GM12878 (cell line): ENCODE results near the gene CEP78. TPM values are rescaled to one million over a fixed set of nuclear protein-coding genes. Genes with fewer than 3 reads are reported as not detected.

Experiments used
- ATAC-seq: fragments of 200-7000 bp; cut with Tn5 transposase; 3 replicates; pipeline ENCODE4 v1.9.1; 2020; ENCODE audit warnings: mild to moderate bottlenecking, moderate library complexity
- BruUV-seq: library from RNA; stranded (reverse); fragments of 400-500 nt; replicated peaks from 2 replicates; lab custom pipeline; 2021; lab: Mats Ljungman, UMichigan
- CTCF ChIA-PET: fragments of 300-600 bp; sonication (Branson Sonifier 250); formaldehyde crosslinking; extraction: SDS; loops from one replicate; lab custom pipeline; 2021; ENCODE audit warnings: inconsistent platforms; lab: Yijun Ruan, JAX
- POLR2A ChIA-PET: fragments of 350-600 bp; formaldehyde crosslinking; extraction: SDS; loops from one replicate; lab custom pipeline; 2021; ENCODE audit warnings: inconsistent platforms; lab: Charles Lee
- RAD21 ChIA-PET: fragments of 300-600 bp; sonication (Branson Sonifier 250); formaldehyde crosslinking; loops from one replicate; lab custom pipeline; 2023; ENCODE audit warnings: antibody characterized with exemption; ENCODE audit not compliant: unreplicated experiment; lab: Charles Lee
- SMC1A ChIA-PET: fragments of 300-600 bp; sonication (Branson Sonifier 250); formaldehyde crosslinking; loops from one replicate; lab custom pipeline; 2023; ENCODE audit not compliant: unreplicated experiment, uncharacterized antibody; lab: Charles Lee
- DNase-seq: peaks from one replicate; pipeline ENCODE4 v3.0.0-alpha.2; 2011; ENCODE audit warnings: low read depth, low spot score
- FAIRE-seq: peaks from 3 replicates; lab custom pipeline; 2011; peaks lifted over from hg19 to GRCh38; lab: Jason Lieb, UNC
- H2AFZ ChIP-seq: 2 replicates; pipeline ENCODE4 v1.6.0; 2011; ENCODE audit warnings: low read depth, low read length, control low read depth; ENCODE audit not compliant: control insufficient read depth
- H3K27ac ChIP-seq: 2 replicates; pipeline ENCODE4 v1.5.1; 2011; ENCODE audit warnings: control low read depth; ENCODE audit not compliant: control insufficient read depth, insufficient read depth
- H3K27me3 ChIP-seq, 2 experiments: replicated peaks in 1 of 2; 2 replicates each; pipeline versions ENCODE4 v1.6.0 to v1.6.1; 2011; ENCODE audit warnings: low read length in 1 of 2; ENCODE audit not compliant: control insufficient read depth in 2 of 2, insufficient read depth in 2 of 2
- H3K36me3 ChIP-seq, 2 experiments: 2 replicates each; pipeline ENCODE4 v1.5.1; 2011; ENCODE audit warnings: low read length in 1 of 2; ENCODE audit not compliant: control insufficient read depth in 2 of 2, insufficient read depth in 2 of 2
- H3K4me1 ChIP-seq: 2 replicates; pipeline ENCODE4 v1.6.1; 2011; ENCODE audit warnings: mild to moderate bottlenecking, low read length, moderate library complexity, mixed read lengths; ENCODE audit not compliant: control insufficient read depth, insufficient read depth
- H3K4me2 ChIP-seq: 2 replicates; pipeline ENCODE4 v1.6.0; 2011; ENCODE audit warnings: control low read depth; ENCODE audit not compliant: control insufficient read depth, insufficient read depth
- H3K4me3 ChIP-seq: fragments of 200-600 bp; sonication (generic); 2 replicates; pipeline ENCODE4 v1.5.1; 2016
- H3K79me2 ChIP-seq: 2 replicates; pipeline ENCODE4 v1.6.0; 2011; ENCODE audit warnings: low read length; ENCODE audit not compliant: control insufficient read depth, insufficient read depth
- H3K9ac ChIP-seq: 2 replicates; pipeline ENCODE4 v1.8.0; 2011; ENCODE audit warnings: low read length, control low read depth, mixed read lengths; ENCODE audit not compliant: control insufficient read depth, insufficient read depth
- H3K9me3 ChIP-seq: replicated peaks from 3 replicates; pipeline ENCODE4 v1.5.1; 2011; ENCODE audit warnings: mild to moderate bottlenecking, low read length; ENCODE audit not compliant: control insufficient read depth, insufficient read depth
- H4K20me1 ChIP-seq: 2 replicates; pipeline ENCODE4 v1.6.0; 2011; ENCODE audit not compliant: control insufficient read depth, insufficient read depth
- CBX5 ChIP-seq: sonication (generic); IDR thresholded peaks from 2 replicates; pipeline ENCODE4 v1.6.1; 2016; ENCODE audit warnings: low read depth, moderate library complexity, mild to moderate bottlenecking, inconsistent platforms
- EZH2 ChIP-seq: IDR thresholded peaks from 2 replicates; pipeline ENCODE4 v1.6.1; 2012; ENCODE audit warnings: low read depth, mild to moderate bottlenecking, control low read depth, inconsistent platforms, low read length, borderline replicate concordance; ENCODE audit not compliant: control insufficient read depth
- HDGF ChIP-seq: fragments of 450-650 bp; IDR thresholded peaks from 2 replicates; pipeline ENCODE4 v1.6.1; 2016; ENCODE audit warnings: antibody characterized with exemption
- IKZF1 ChIP-seq: fragments of 450-650 bp; conservative IDR thresholded peaks from 2 replicates; pipeline ENCODE4 v1.6.1; 2017; ENCODE audit warnings: antibody characterized with exemption, mild to moderate bottlenecking
- IRF4 ChIP-seq: IDR thresholded peaks from 2 replicates; pipeline ENCODE4 v1.6.1; 2011; ENCODE audit warnings: low read depth, low read length
- JUND ChIP-seq: IDR thresholded peaks from 2 replicates; pipeline ENCODE4 v1.6.1; 2012; ENCODE audit warnings: low read depth, mild to moderate bottlenecking, low read length, improper control_type of control experiment, moderate library complexity
- KLF5 ChIP-seq: fragments of 450-650 bp; IDR thresholded peaks from 2 replicates; pipeline ENCODE4 v1.6.1; 2014; ENCODE audit warnings: mild to moderate bottlenecking; ENCODE audit not compliant: partially characterized antibody
- LARP7 ChIP-seq: fragments of 450-650 bp; IDR thresholded peaks from 2 replicates; pipeline ENCODE4 v1.6.1; 2017; ENCODE audit warnings: mild to moderate bottlenecking
- NFXL1 ChIP-seq: fragments of 450-650 bp; IDR thresholded peaks from 2 replicates; pipeline ENCODE4 v1.6.1; 2017; ENCODE audit warnings: antibody characterized with exemption, mild to moderate bottlenecking, borderline replicate concordance
- RUNX3 ChIP-seq: IDR thresholded peaks from 2 replicates; pipeline ENCODE4 v1.6.1; 2012; ENCODE audit warnings: low read length, inconsistent platforms
- SRF ChIP-seq, 2 experiments: IDR thresholded peaks; 2 replicates each; pipeline ENCODE4 v1.6.1; 2011; ENCODE audit warnings: low read depth in 2 of 2, low read length in 2 of 2, mild to moderate bottlenecking in 1 of 2, moderate library complexity in 1 of 2
- ZNF622 ChIP-seq: fragments of 450-650 bp; IDR thresholded peaks from 2 replicates; pipeline ENCODE4 v1.6.1; 2017; ENCODE audit warnings: mild to moderate bottlenecking, inconsistent platforms
- WGBS: methylation state at CpG from one replicate; pipeline ENCODE4 v1.1.6; 2016; ENCODE audit warnings: low lambda C conversion rate; ENCODE audit not compliant: insufficient replicate concordance, insufficient coverage; ENCODE audit errors: missing lambda C conversion rate; 5-methylcytosine and 5-hydroxymethylcytosine counted together
- in situ Hi-C: fragments of 300-500 bp; cut with MboI; formaldehyde crosslinking; loops from 9 replicates; pipeline ENCODE4 v1.14.3; 2018; ENCODE audit warnings: mixed read lengths
- intact Hi-C: fragments of 100-400 bp; cut with micrococcal nuclease; formaldehyde crosslinking; loops from one replicate; pipeline ENCODE4 v1.14.2; 2022; ENCODE audit not compliant: unreplicated experiment
- polyA plus RNA-seq, 11 experiments: library from polyadenylated mRNA; depleted of rRNA in 4 of 11; unstranded in 6 of 11; stranded (reverse) in 5 of 11; fragments of >200 nt; fragmentation: Nextera tagmentation in 4 of 11; fragmentation: Illumina TruSeq in 1 of 11; extraction: Ambion mirVana in 4 of 11; extraction: Trizol in 1 of 11; gene quantifications; 1 replicate in 1 of 11; 2 replicates in 10 of 11; pipeline versions ENCODE4 v1.2.1 to v1.2.3, GENCODE V29; 2011 to 2016; ENCODE audit warnings: inconsistent platforms in 2 of 11, missing spikeins in 2 of 11, low read depth in 1 of 11
- total RNA-seq, 4 experiments: library from RNA; depleted of rRNA in 3 of 4; stranded (reverse); fragments of >200 nt in 3 of 4; fragmentation: Illumina TruSeq in 1 of 4; extraction: Trizol in 1 of 4; gene quantifications; 2 replicates each; pipeline versions ENCODE4 v1.2.1 to v1.2.3, GENCODE V29; 2013 to 2021
- TF ChIP-seq, protein P1 (sequence below): fragments of 450-650 bp; IDR thresholded peaks from 2 replicates; pipeline ENCODE4 v1.6.1; 2018; ENCODE audit warnings: mild to moderate bottlenecking, low read depth, moderate library complexity; ENCODE audit not compliant: partially characterized antibody

CEP78 gene
- total and polyA plus RNA-seq, 10 of the 15 experiments (the other 5 are each of a cell fraction or from before 2014, with no cell fraction given), result 4.1 to 44.9 (median 27.9) TPM

DNA sequence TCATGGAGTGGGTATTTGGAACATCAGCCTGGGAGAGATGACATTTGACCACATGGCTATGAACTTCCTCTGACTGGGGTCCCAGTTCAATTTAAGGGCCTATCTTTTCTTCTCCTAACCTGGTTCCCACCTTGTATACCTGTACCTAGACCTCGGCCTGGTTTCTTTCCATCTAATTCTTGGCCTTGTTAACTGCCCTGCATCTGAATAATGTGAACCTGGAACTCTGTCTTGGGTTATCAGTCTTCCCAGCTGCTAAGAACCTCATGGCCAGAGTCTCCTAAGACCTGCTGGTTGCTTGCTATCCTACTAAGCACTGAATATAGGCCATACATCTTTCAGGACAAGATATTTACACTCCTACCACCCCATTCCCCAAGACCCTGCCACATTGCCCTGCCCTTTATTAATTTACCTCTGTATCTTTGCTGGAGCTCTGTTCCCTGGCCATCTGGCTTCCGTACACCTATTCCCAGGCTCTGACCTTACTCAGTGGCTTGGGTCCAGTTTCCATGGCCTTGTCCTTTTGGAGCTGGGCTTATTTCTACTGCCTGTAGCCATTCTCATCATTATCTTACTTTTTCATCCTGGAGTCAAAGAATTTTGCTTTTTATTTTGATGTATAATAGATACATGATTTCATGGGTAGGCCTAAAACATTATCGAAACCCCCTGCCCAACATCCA, 67.6 kb downstream of the CEP78 start:
- WGBS, result 91% methylated on average over 3 of the region's 3 CpGs
- ChIA-PET POLR2A (interaction anchor here (0.7 kb wide), 1 partner anchor 24 kb away, joined by 3 read pairs; no protein-coding TSS in a partner anchor), CTCF (interaction anchor here (0.5 to 0.9 kb wide), 2 partner anchors 11 to 25 kb away, joined by 3 to 4 read pairs; no protein-coding TSS in a partner anchor)

DNA sequence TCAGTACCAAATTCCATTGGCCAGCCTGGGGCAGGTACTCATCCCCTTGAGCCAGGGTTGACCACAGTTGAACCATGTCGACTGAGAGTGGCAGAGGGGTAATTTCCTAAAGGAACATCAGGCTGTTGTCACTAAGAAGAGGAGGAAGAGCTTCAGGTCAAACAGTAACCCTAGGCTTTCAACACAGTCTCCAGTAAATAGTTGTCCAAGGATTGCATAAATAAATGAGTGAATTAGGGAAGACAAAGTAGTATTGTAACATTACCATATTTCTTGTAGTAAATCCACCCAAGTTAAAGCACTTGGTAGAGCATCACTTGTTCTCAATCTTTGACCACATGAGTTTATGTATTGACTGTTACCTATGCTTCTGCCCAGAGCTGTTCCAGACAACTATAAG, 68.5 kb downstream of the CEP78 start:
- Histone ChIP-seq H3K36me3 (peaks cover 3 to 5% of the 10 kb centered on the region in 2 experiments; a peak in 3 of 4 replicates), H4K20me1 (no peaks in the 10 kb centered on the region), H3K4me1 (no peaks in the 10 kb centered on the region), H3K27ac (no peak overlapping the region), H3K79me2 (no peaks in the 10 kb centered on the region), H3K27me3 (no peaks in the 10 kb centered on the region), H3K9ac (no peak overlapping the region), H2AFZ (no peak overlapping the region), H3K4me2 (no peak overlapping the region), H3K4me3 (no peak overlapping the region), H3K9me3 (no peaks in the 10 kb centered on the region)
- in situ Hi-C loops (no loop called here), intact Hi-C loops (no loop called here)
- DNase-seq (no peak), ATAC-seq (no peak), FAIRE-seq (no peak)
- CTCF ChIA-PET, result no interaction called here
- WGBS, result 88% methylated on average over 1 of the region's 1 CpG
- SMC1A ChIA-PET, result interaction anchor here (0.6 kb wide), 2 partner anchors 12 to 26 kb away, joined by 3 read pairs; no protein-coding TSS in a partner anchor
- POLR2A ChIA-PET, result interaction anchor here (0.7 kb wide), 1 partner anchor 23 kb away, joined by 3 read pairs; no protein-coding TSS in a partner anchor
- RAD21 ChIA-PET, result no interaction called here
- no TSS peak for BruUV-seq
- TF ChIP-seq IRF4 (no peak), ZNF622 (no peak), HDGF (no peak), EZH2 (no peak), JUND (no peak), SRF (IDR thresholded peaks at IDR 0.05; ENCODE audit: low read depth in 2 of 2, low read length in 2 of 2) (no peak), LARP7 (no peak), KLF5 (no peak), RUNX3 (no peak)
- TF ChIP-seq, protein P1, sequence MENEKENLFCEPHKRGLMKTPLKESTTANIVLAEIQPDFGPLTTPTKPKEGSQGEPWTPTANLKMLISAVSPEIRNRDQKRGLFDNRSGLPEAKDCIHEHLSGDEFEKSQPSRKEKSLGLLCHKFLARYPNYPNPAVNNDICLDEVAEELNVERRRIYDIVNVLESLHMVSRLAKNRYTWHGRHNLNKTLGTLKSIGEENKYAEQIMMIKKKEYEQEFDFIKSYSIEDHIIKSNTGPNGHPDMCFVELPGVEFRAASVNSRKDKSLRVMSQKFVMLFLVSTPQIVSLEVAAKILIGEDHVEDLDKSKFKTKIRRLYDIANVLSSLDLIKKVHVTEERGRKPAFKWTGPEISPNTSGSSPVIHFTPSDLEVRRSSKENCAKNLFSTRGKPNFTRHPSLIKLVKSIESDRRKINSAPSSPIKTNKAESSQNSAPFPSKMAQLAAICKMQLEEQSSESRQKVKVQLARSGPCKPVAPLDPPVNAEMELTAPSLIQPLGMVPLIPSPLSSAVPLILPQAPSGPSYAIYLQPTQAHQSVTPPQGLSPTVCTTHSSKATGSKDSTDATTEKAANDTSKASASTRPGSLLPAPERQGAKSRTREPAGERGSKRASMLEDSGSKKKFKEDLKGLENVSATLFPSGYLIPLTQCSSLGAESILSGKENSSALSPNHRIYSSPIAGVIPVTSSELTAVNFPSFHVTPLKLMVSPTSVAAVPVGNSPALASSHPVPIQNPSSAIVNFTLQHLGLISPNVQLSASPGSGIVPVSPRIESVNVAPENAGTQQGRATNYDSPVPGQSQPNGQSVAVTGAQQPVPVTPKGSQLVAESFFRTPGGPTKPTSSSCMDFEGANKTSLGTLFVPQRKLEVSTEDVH, result no peak

More for the DNA sequence above, 67.6 kb downstream of the CEP78 start:
- H3K27me3 ChIP-seq, result no peaks in the 10 kb centered on the region
- H3K4me2 ChIP-seq, result no peak overlapping the region
- H4K20me1 ChIP-seq, result no peaks in the 10 kb centered on the region
- ChIA-PET RAD21 (no interaction called here), SMC1A (no interaction called here)
- DNase-seq (no peak), FAIRE-seq (no peak), ATAC-seq (no peak)
- BruUV-seq, result no TSS peak
- no peaks in the 10 kb centered on the region for H3K9me3 ChIP-seq
- no peak overlapping the region for H3K9ac ChIP-seq
- no peak overlapping the region for H3K27ac ChIP-seq
- peaks cover under 1% of the 10 kb centered on the region for H3K79me2 ChIP-seq
- no peaks in the 10 kb centered on the region for H3K4me1 ChIP-seq
- no peak overlapping the region for H3K4me3 ChIP-seq
- H3K36me3 ChIP-seq, result peaks cover 3 to 5% of the 10 kb centered on the region in 2 experiments; a peak in 3 of 4 replicates
- intact Hi-C loops, result no loop called here
- TF ChIP-seq IKZF1 (no peak), CBX5 (no peak), NFXL1 (no peak)
- in situ Hi-C loops, result no loop called here
- no peak overlapping the region for H2AFZ ChIP-seq
